CD4-positive, alpha-beta T cell treated with Interferon gamma for 1 hour (primary cell): ENCODE data around the gene SLBP.
A peak's percentile ranks its signal among the peaks of the same experiment; 100 is the strongest.
"Not testable (repeated sequence)": the region's sequence is repeated elsewhere in the genome, so short reads cannot be mapped to it uniquely, and the experiment has no call there.

Experiments
- DNase-seq: peaks from one replicate; pipeline ENCODE4 v3.0.0-alpha.2; 2020

The SLBP gene

GRCh38 chr4:1705732-1706131, 6.4 kb downstream of the SLBP start:
- no peak for DNase-seq

DNA sequence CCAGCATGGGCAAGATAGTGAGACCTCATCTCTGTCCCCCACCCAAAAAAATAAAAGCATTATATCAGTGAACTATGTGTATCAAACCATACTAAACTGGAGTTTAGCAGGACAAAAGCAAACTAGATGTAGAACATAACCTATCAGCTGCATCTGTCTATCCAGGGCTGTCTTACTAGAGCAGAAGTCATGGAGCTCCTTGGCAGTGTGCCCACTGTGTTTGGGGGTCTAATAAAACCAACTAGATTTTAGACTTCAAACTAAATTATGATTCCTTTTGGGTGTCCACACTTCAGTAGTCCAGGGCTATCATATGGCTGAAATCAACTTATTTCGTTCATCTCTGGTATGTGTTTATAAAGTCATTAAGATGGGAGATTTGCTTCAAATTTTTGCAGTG, 8.3 kb downstream of the SLBP start:
- no peak for DNase-seq

DNA sequence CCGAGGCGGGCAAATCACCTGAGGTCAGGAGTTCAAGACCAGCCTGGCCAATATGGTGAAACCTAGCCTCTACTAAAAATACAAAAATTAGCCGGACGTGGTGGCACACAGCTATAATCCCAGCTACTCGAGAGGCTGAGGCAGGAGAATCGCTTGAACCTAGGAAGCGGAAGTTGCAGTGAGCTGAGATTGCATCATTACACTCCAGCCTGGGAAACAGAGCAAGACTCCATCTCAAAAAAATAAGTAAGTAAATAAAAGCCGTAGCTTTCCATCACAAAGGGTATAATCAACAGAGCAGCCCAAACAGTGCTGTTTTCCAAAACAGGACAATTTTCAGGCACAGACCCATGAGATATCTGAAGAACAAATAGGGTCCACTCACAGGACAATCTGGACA, 10.4 kb downstream of the SLBP start:
- DNase-seq: not testable (repeated sequence)

DNA sequence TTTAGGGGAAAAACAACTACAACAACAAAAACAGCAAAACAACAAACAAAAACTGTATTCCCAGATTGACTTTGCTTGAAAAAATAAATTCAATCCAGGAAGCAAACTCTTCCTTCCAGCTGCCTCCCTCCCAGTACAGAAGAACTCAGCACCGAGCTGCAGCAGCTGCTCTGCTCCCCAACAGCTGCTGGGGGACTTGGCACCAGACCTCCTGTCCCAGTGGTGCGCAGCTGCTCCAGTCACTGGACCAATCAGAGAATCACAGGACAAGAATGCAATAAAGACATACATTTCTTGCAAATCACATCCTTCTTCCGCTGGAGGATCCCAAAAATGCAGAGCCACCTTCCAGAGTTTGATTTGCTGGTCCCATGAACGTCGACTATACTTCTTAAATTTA, 16.2 kb downstream of the SLBP start:
- DNase-seq: no peak

GRCh38 chr4:1693131-1693896, 18.8 kb downstream of the SLBP start:
- peak; percentile 79 for DNase-seq

DNA sequence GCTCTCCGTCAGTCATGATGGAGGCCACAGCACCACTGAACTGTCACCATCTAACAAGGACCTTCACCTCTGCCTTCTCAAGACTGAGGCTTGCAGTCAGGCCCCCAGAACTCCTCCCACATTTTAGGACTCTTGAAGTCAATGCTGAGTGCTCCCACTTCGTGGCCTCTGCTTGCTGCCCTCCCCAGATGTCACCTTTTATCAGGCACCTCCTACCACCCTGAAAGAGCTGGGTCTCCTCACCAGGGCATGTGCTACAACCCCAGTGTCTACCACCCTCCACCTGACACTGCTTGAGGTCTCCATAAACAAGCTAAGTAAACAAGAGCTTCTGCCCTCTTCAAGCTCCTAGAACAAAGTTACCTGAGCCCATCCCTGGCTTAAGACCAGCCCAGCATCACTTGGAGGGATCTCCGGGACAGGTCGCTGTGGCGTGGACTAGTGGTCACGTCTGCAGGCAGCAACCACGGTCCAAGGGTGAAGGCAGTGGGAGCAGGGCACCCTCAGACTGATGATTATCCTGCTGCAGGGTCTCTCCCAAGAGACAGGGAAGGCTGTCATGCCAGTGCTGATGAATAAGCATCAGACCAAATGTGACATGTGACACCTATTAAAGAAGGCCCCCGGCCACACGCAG, 20.3 kb downstream of the SLBP start:
- DNase-seq: no peak

DNA sequence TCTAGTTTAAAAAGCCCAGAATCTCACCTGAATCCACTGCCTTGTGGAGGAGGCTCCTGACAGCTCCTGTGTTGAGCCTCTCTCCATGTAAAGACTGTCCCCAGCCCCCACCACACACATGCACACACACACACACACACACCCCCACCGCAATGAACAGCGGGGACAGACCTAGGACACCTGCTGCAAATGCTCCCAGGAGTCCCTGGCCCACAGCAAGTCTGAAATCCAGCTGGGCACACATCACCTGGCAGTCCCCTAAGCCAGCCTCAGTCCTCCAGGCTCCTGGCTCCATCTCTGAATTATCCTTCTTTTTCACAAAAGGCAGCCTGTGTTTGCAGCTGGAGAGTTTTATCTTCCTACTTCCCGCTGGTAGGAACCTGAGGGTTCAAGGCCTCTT, 21.4 kb downstream of the SLBP start:
- no peak for DNase-seq

- DNase-seq: no peak
These were observed 25.6 kb downstream of the SLBP start for GRCh38 chr4:1686440-1687036.

GRCh38 chr4:1685235-1686150, 26.6 kb downstream of the SLBP start:
- no peak for DNase-seq

DNA sequence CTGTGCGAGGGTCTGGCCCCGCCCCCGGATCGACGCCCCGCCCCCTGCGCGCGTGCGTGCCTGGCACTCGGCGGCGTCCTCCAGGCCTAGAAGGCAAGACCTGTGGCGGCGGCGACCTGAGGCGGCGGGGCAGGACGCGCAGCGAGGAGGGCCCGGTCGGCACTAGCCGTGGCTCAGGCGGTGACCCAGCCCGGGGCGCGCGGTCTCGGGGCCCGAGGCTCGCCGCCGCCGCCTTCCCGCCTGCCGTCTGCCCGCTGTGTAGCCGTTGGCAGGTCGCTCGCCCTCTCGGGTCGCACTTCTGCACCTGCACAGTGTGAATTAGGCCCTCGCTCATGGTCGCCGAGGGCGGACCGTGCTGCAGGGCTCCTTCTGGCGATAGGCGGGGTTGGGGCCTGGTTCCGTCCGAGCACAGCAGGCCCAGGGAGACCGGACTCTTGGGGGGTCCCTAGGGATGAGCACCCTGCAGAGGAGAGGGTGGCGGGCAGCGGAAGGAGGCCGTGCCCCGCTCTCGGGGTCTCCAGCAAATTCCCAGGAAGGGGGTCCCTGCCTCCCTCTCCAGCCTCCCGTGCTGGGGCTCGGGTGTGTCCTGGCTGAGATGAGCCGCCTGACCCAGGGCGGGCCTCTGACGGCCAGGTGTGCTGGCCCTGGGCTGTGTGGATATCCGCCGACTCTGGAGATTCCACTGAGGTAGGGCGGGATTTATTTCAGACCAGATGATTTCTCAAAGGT, 27.4 kb downstream of the SLBP start:
- DNase-seq: no peak

GRCh38 chr4:1683736-1684505, 28.2 kb downstream of the SLBP start, which contains the start of gene FAM53A:
TSS of gene FAM53A (minus strand) at chr4:1684313. CDS start at chr4:1668741, 15,572 bp downstream.
- peak; percentile 92 for DNase-seq

DNA sequence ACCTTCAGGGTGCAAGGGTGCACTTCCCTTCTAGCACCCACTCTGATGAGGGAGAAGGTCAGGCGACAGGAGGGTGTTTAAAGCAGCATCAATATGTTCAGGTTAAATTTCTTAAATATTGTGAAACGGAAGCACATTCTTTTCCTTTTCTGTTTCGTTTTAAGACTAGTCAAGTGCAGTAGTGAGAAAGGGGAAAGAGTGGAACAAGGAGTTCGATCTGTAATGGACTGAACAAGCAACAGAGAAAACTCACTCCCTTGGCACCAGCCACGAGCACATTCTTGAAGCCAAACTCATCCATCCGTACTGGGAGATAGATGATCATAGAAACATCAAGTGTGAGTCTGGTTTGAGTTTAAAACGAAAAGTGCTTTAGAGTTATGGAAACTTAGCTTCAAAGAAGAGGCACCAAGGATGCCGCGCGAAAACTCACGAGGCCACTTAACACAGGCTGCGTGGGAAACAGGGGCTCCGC, 28.8 kb downstream of the SLBP start:
- DNase-seq: no peak

- DNase-seq: no peak
These were observed 29.3 kb downstream of the SLBP start for GRCh38 chr4:1682860-1683259.

- DNase-seq: no peak
These were observed 33.9 kb downstream of the SLBP start for GRCh38 chr4:1678244-1678643.

GRCh38 chr4:1676605-1677525, 35.3 kb downstream of the SLBP start:
- DNase-seq: no peak

DNA sequence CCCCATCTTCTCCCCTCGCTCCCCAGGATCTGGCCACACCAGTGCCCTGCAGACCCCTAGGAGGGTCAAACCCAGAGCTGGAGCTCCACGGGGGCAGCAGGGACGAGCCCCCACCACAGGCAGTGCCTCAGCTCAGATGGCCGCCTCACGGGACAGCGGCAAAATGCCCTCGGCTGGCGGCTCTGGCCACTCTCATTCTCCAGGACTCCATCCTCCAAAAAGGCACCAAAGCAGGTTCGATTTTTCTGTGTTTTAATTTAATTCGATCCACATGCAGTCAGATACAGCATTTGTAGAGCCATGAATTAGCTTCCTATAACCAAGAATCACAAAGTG, 36.3 kb downstream of the SLBP start:
- no peak for DNase-seq

GRCh38 chr4:1675136-1675801, 36.9 kb downstream of the SLBP start:
- DNase-seq: no peak

DNA sequence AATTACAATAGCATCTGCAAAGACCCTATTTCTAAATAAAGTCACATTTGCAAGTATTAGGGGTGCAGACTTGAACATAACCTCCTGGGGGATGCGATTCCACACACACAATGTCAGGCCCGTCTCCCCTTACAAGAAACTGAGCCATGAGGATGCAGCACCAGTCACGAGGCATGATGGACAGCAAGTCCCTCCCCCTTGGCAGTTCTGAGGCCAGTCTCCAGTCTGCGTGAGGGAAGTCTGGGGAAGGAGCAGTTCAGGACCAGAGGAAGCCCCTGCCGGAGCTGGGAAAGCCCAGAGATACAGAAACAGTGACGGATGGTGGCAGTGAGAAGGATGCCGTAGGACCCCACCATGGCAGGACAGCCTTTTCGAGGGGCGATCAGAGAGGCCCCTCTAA, 37.4 kb downstream of the SLBP start:
- DNase-seq: no peak

DNA sequence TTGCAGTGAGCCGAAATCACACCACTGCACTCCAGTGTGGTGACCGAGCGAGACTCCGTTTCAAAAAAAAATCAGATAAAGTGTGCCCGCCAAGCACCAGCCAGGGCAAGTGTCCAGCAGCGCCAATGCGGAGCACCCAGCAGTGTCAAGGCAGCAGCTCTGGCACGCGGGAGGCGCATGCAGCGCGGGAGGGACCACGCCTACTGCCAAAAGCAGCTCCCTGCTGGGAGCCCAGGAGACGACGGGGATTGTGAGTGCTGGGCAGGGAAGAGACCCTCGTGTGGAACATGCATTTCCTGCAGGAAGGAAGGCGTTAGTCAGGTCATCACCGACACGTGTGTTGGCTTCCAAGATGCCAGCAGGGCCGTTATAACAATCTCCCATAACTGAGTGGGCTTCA, 38.4 kb downstream of the SLBP start:
- no peak for DNase-seq

DNA sequence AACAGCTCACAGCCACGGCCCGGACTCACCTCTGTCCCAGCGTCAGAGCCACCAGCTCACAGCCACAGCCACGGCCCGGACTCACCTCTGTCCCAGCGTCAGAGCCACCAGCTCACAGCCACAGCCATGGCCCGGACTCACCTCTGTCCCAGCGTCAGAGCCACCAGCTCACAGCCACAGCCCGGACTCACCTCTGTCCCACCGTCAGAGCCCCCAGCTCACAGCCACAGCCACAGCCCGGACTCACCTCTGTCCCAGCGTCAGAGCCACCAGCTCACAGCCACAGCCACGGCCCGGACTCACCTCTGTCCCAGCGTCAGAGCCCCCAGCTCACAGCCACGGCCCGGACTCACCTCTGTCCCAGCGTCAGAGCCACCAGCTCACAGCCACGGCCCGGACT, 41.1 kb downstream of the SLBP start:
- DNase-seq: not testable (repeated sequence)
